Adrenal gland (tissue), 12 donors: Measurements from ENCODE around the gene ATP1B3. TPM values are rescaled to one million over a fixed set of nuclear protein-coding genes. Genes with fewer than 3 reads are reported as not detected.

ENCODE experiments used
- DNase-seq, 7 donors: peaks; one replicate each; pipeline ENCODE4 v3.0.0-alpha.2; 2019 to 2020
- H3K27ac ChIP-seq, 5 donors: fragments of 200-600 bp; sonication (generic) in 4 of 5; 1 replicate in 3 of 5; 2 replicates in 2 of 5; pipeline versions ENCODE4 v1.5.1 to v1.8.0; 2016 to 2020; ENCODE audit warnings: mild to moderate bottlenecking in 1 of 5
- H3K27me3 ChIP-seq: fragments of 200-600 bp; 2 replicates; pipeline ENCODE4 v1.8.0; 2021
- H3K36me3 ChIP-seq, 2 donors: fragments of 200-600 bp; replicated peaks in 1 of 2; 1 replicate in 1 of 2; 2 replicates in 1 of 2; pipeline versions ENCODE4 v1.5.1 to v1.8.0; 2018 to 2022
- H3K4me1 ChIP-seq, 2 donors: fragments of 200-600 bp; replicated peaks in 1 of 2; 1 replicate in 1 of 2; 2 replicates in 1 of 2; pipeline versions ENCODE4 v1.5.1 to v1.8.0; 2018 to 2021
- H3K4me3 ChIP-seq, 4 donors: fragments of 200-600 bp; sonication (generic) in 3 of 4; one replicate each; pipeline ENCODE4 v1.5.1; 2016 to 2018
- H3K9me3 ChIP-seq, 3 donors: fragments of 200-600 bp; sonication (generic) in 1 of 3; replicated peaks in 1 of 3; 1 replicate in 2 of 3; 2 replicates in 1 of 3; pipeline versions ENCODE4 v1.5.1 to v1.8.0; 2016 to 2021
- CTCF ChIP-seq, 6 experiments: fragments of 450-650 bp in 4 of 6; fragments of 200-600 bp in 2 of 6; sonication (generic) in 1 of 6; IDR thresholded peaks; 1 replicate in 5 of 6; 2 replicates in 1 of 6; pipeline versions ENCODE4 v1.5.1 to v1.8.0; 2016 to 2021; ENCODE audit warnings: antibody characterized with exemption in 6 of 6, mild to moderate bottlenecking in 2 of 6, moderate library complexity in 1 of 6
- POLR2A ChIP-seq, 2 donors: fragments of 450-650 bp; IDR thresholded peaks; one replicate each; pipeline ENCODE4 v1.6.1; 2017; ENCODE audit warnings: antibody characterized with exemption in 2 of 2, mild to moderate bottlenecking in 2 of 2, moderate library complexity in 1 of 2
- WGBS, 4 donors: extraction: QIAGEN DNeasy Blood & Tissue Kit in 2 of 4; methylation state at CpG; one replicate each; pipeline versions ENCODE4 v1.1.5 to v1.1.7; 2013 to 2017; 5-methylcytosine and 5-hydroxymethylcytosine counted together
- intact Hi-C, 2 donors: fragments of 100-400 bp; cut with DNase I; formaldehyde crosslinking; loops; one replicate each; pipeline versions ENCODE4 v1.14.1 to v1.15.0; 2022 to 2023
- polyA plus RNA-seq, 3 donors: library from polyadenylated mRNA; stranded (reverse); fragments of 200-250 nt in 2 of 3; fragments of 350-450 nt in 1 of 3; fragmentation: Illumina TruSeq in 1 of 3; extraction: RNeasy Lipid Tissue Mini Kit (QIAGEN cat#74804) in 1 of 3; gene quantifications; one replicate each; pipeline ENCODE4 v1.2.3, GENCODE V29; 2013 to 2014
- total RNA-seq, 9 donors: library from RNA; depleted of rRNA in 4 of 9; stranded (reverse); fragments of >200 nt in 4 of 9; fragments of 120-200 nt in 1 of 9; fragmentation: NEBNext Ultra II Directional in 1 of 9; extraction: Animal tissue kit (Norgen Biotek cat#: 25700) in 1 of 9; gene quantifications; one replicate each; pipeline versions ENCODE4 v1.1.0 to v1.2.4, GENCODE V29; 2013 to 2023
- donor health status: healthy with polysubstance abuse.
- donor health status: Bipolar disorder and iron deficiency.
- donor health status: DM: yes; HTN: yes; CAD: no.
- donor health status: DM: no; HTN: no; CAD: no.
- donor health status: DM: no; HTN: no; CAD: no.
- donor health status: DM: yes; HTN: yes; CAD: no.

The ATP1B3 gene
- total and polyA plus RNA-seq, 12 donors: 65.2 to 300 (median 98.8) TPM

- Histone ChIP-seq H3K9me3 (no peaks in the 10 kb centered on the region), H3K27me3 (no peaks in the 10 kb centered on the region), H3K4me1 (no peaks in the 10 kb centered on the region), H3K36me3 (peaks cover 0 to 10% of the 10 kb centered on the region in 2 donors), H3K4me3 (no peak overlapping the region), H3K27ac (no peak overlapping the region)
- intact Hi-C loops: no loop called here
- TF ChIP-seq POLR2A (IDR thresholded peaks at IDR 0.05) (no peak), CTCF (IDR thresholded peaks at IDR 0.05) (no peak)
- peak in 1 of 7 donors; percentile 46 for DNase-seq
- 88 to 93% (median 93%) methylated on average over 6 to 7 of the region's 7 CpGs for WGBS, 4 donors
These were observed 53.0 kb downstream of the ATP1B3 start for GRCh38 chr3:141929341-141929995.

- Histone ChIP-seq H3K4me3 (no peak overlapping the region), H3K9me3 (no peaks in the 10 kb centered on the region), H3K27ac (no peak overlapping the region), H3K36me3 (no peaks in the 10 kb centered on the region), H3K4me1 (no peaks in the 10 kb centered on the region), H3K27me3 (no peaks in the 10 kb centered on the region)
- intact Hi-C loops: no loop called here
- 91 to 100% (median 94%) methylated on average over 3 to 4 of the region's 4 CpGs for WGBS, 4 donors
- TF ChIP-seq POLR2A (IDR thresholded peaks at IDR 0.05): no peak
- no peak for TF ChIP-seq CTCF (IDR thresholded peaks at IDR 0.05)
- DNase-seq: peak in 2 of 7 donors; percentile 4 to 39
These were observed 54.4 kb downstream of the ATP1B3 start for GRCh38 chr3:141930801-141931200.

GRCh38 chr3:141933421-141934300 lies 57.2 kb downstream of the ATP1B3 start:
- H3K27ac ChIP-seq: no peak overlapping the region
- intact Hi-C loops: no loop called here
- H3K9me3 ChIP-seq: no peaks in the 10 kb centered on the region
- DNase-seq: peak in 1 of 7 donors; percentile 46
- H3K4me1 ChIP-seq: no peaks in the 10 kb centered on the region
- no peaks in the 10 kb centered on the region for H3K27me3 ChIP-seq
- no peaks in the 10 kb centered on the region for H3K36me3 ChIP-seq
- TF ChIP-seq POLR2A (IDR thresholded peaks at IDR 0.05) (no peak), CTCF (IDR thresholded peaks at IDR 0.05) (no peak)
- 85 to 90% (median 87%) methylated on average over 16 of the region's 16 CpGs for WGBS, 4 donors
- no peak overlapping the region for H3K4me3 ChIP-seq

- intact Hi-C loops: no loop called here
- TF ChIP-seq CTCF (IDR thresholded peaks at IDR 0.05) (no peak), POLR2A (IDR thresholded peaks at IDR 0.05) (no peak)
- DNase-seq: no peak
- H3K27me3 ChIP-seq: no peaks in the 10 kb centered on the region
- WGBS, 4 donors: 88 to 91% (median 90%) methylated on average over 4 of the region's 4 CpGs
- H3K4me1 ChIP-seq: no peaks in the 10 kb centered on the region
- no peak overlapping the region for H3K4me3 ChIP-seq
- no peak overlapping the region for H3K27ac ChIP-seq
- H3K9me3 ChIP-seq: no peaks in the 10 kb centered on the region
- H3K36me3 ChIP-seq: no peaks in the 10 kb centered on the region
These were observed 57.9 kb downstream of the ATP1B3 start for GRCh38 chr3:141934354-141934753.
